ENCODE measurements around the gene AGAP3.

The AGAP3 gene

GRCh38 chr7:151107882-151108281 lies 21.6 kb downstream of the AGAP3 start:
- DNase-seq (ENCODE audit: extremely low read depth in 1 of 2, low read depth in 1 of 2) = no peak

GRCh38 chr7:151109094-151110048 lies 23.1 kb downstream of the AGAP3 start:
- no peak for DNase-seq (ENCODE audit: extremely low read depth in 1 of 2, low read depth in 1 of 2)

- no peak for DNase-seq (ENCODE audit: extremely low read depth in 1 of 2, low read depth in 1 of 2)
Measured at GRCh38 chr7:151110236-151110940, 24.1 kb downstream of the AGAP3 start.

GRCh38 chr7:151110941-151111645 lies 24.8 kb downstream of the AGAP3 start:
- peak; percentile 29 to 52 for DNase-seq (ENCODE audit: extremely low read depth in 1 of 2, low read depth in 1 of 2)

- no peak for DNase-seq (ENCODE audit: extremely low read depth in 1 of 2, low read depth in 1 of 2)
Measured at GRCh38 chr7:151113344-151114150, 27.3 kb downstream of the AGAP3 start.

GRCh38 chr7:151114151-151115090 lies 28.1 kb downstream of the AGAP3 start:
- no peak for DNase-seq (ENCODE audit: extremely low read depth in 1 of 2, low read depth in 1 of 2)

- no peak for DNase-seq (ENCODE audit: extremely low read depth in 1 of 2, low read depth in 1 of 2)
Measured at GRCh38 chr7:151115121-151115835, 29.0 kb downstream of the AGAP3 start.

- DNase-seq (ENCODE audit: extremely low read depth in 1 of 2, low read depth in 1 of 2) = no peak
Measured at GRCh38 chr7:151115836-151116418, 29.7 kb downstream of the AGAP3 start.

- no peak for DNase-seq (ENCODE audit: extremely low read depth in 1 of 2, low read depth in 1 of 2)
Measured at GRCh38 chr7:151116603-151117440, 30.5 kb downstream of the AGAP3 start.

GRCh38 chr7:151117565-151117964 lies 31.3 kb downstream of the AGAP3 start:
- DNase-seq (ENCODE audit: extremely low read depth in 1 of 2, low read depth in 1 of 2) = no peak

GRCh38 chr7:151118108-151119054 lies 32.1 kb downstream of the AGAP3 start:
- DNase-seq (ENCODE audit: extremely low read depth in 1 of 2, low read depth in 1 of 2) = no peak

- DNase-seq (ENCODE audit: extremely low read depth in 1 of 2, low read depth in 1 of 2) = no peak
Measured at GRCh38 chr7:151119055-151119415, 32.8 kb downstream of the AGAP3 start.

- DNase-seq (ENCODE audit: extremely low read depth in 1 of 2, low read depth in 1 of 2) = no peak
Measured at GRCh38 chr7:151119902-151120301, 33.6 kb downstream of the AGAP3 start.

GRCh38 chr7:151120896-151121295 lies 34.6 kb downstream of the AGAP3 start:
- no peak for DNase-seq (ENCODE audit: extremely low read depth in 1 of 2, low read depth in 1 of 2)

GRCh38 chr7:151121380-151122170 lies 35.3 kb downstream of the AGAP3 start:
- DNase-seq (ENCODE audit: extremely low read depth in 1 of 2, low read depth in 1 of 2) = no peak

GRCh38 chr7:151122276-151122675 lies 36.0 kb downstream of the AGAP3 start:
- DNase-seq (ENCODE audit: extremely low read depth in 1 of 2, low read depth in 1 of 2) = no peak
